Activated T-helper 1 cell treated with anti-CD3 and anti-CD28 coated beads, Interleukin-2, amount 50 U/mL, for 16 hours (primary cell): ENCODE results near the gene ACAT1.
"Not testable (repeated sequence)": the region's sequence is repeated elsewhere in the genome, so short reads cannot be mapped to it uniquely, and the experiment has no call there.

Source experiments
- DNase-seq, 2 donors: peaks; one replicate each; pipeline ENCODE4 v3.0.0-alpha.2; 2020; ENCODE audit warnings: low read depth in 1 of 2, low spot score in 1 of 2

The ACAT1 gene

GRCh38 chr11:108144615-108145014 lies 23.2 kb downstream of the ACAT1 start:
- no peak for DNase-seq

GRCh38 chr11:108147150-108147549 lies 25.8 kb downstream of the ACAT1 start:
- DNase-seq, result no peak

- DNase-seq, result no peak
Observed at GRCh38 chr11:108148556-108148955, 27.2 kb downstream of the ACAT1 start.

GRCh38 chr11:108154591-108154990 lies 33.2 kb downstream of the ACAT1 start:
- DNase-seq, result no peak

GRCh38 chr11:108160970-108161566 lies 39.7 kb downstream of the ACAT1 start:
- no peak for DNase-seq

GRCh38 chr11:108162878-108163277 lies 41.5 kb downstream of the ACAT1 start:
- DNase-seq, result not testable (repeated sequence)

GRCh38 chr11:108167624-108168023 lies 46.3 kb downstream of the ACAT1 start:
- DNase-seq, result no peak

GRCh38 chr11:108170184-108170583 lies 48.8 kb downstream of the ACAT1 start:
- DNase-seq, result no peak

GRCh38 chr11:108177570-108177969 lies 56.2 kb downstream of the ACAT1 start:
- no peak for DNase-seq

GRCh38 chr11:108193725-108194124 lies 72.4 kb downstream of the ACAT1 start:
- no peak for DNase-seq

- DNase-seq, result no peak
Observed at GRCh38 chr11:108196901-108197300, 75.5 kb downstream of the ACAT1 start.
